Endothelial cell of umbilical vein (primary cell): ENCODE data around the gene CD53.

Experiments
- CTCF ChIP-seq, 2 donors: IDR thresholded peaks; 1 replicate in 1 of 2; 2 replicates in 1 of 2; pipeline ENCODE4 v1.5.1; 2011; ENCODE audit warnings: low read length in 2 of 2, mild to moderate bottlenecking in 2 of 2, moderate library complexity in 2 of 2, control low read depth in 1 of 2, inconsistent platforms in 1 of 2, low read depth in 1 of 2; ENCODE audit not compliant: insufficient read depth in 1 of 2; ENCODE audit errors: extremely low read depth in 1 of 2
- EZH2 ChIP-seq: IDR thresholded peaks from 2 replicates; pipeline ENCODE4 v1.6.1; 2012; ENCODE audit warnings: borderline replicate concordance, low read depth, mild to moderate bottlenecking, moderate library complexity, low read length, inconsistent platforms; ENCODE audit not compliant: severe bottlenecking
- MYC ChIP-seq: IDR thresholded peaks from one replicate; pipeline ENCODE4 v1.6.1; 2011; ENCODE audit warnings: mild to moderate bottlenecking, low read depth, low read length
- POLR2A ChIP-seq: IDR thresholded peaks from 2 replicates; pipeline ENCODE4 v1.6.1; 2012; ENCODE audit warnings: low read depth, mild to moderate bottlenecking, control low read depth, low read length
- POLR2AphosphoS5 ChIP-seq: IDR thresholded peaks from 2 replicates; pipeline ENCODE4 v1.6.1; 2012; ENCODE audit warnings: low read depth, mild to moderate bottlenecking, control low read depth, low read length, moderate library complexity; ENCODE audit not compliant: insufficient read depth
- TF ChIP-seq, protein P1 (sequence below): IDR thresholded peaks from 2 replicates; pipeline ENCODE4 v1.6.1; 2011; ENCODE audit not compliant: insufficient read depth, insufficient read length

DNA sequence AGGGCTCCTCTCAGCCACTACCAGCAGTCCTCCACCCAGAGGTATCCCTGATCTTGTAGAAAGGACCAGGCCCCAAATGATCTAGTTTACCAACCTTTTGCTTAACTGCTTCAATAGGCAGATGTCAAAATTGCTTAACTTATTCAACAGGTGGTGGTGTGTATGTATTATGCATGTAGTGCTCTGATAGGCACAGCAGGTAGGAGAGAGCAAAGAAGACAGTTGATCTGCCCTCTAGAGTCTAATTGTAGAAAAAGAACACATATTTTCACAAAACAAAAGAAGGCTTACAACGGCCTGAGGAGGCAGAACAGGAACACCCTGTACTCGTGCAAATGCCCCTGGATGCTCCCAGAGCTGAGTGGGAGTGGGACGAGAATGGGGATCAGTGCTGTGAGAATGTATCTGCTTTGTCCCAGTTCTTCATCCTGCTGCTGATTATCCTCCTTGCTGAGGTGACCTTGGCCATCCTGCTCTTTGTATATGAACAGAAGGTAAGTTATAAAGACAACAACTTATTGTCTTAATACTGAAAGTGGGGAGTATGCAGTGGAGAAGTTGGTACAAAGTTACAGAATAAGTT, 21.1 kb downstream of the CD53 start:
- no peak for TF ChIP-seq POLR2A
- no peak for TF ChIP-seq CTCF (IDR thresholded peaks at IDR 0.05; ENCODE audit: extremely low read depth in 1 of 2, insufficient read depth in 1 of 2, low read depth in 1 of 2, low read length in 2 of 2)
- TF ChIP-seq POLR2AphosphoS5, result no peak
- no peak for TF ChIP-seq MYC
- TF ChIP-seq, protein P1, sequence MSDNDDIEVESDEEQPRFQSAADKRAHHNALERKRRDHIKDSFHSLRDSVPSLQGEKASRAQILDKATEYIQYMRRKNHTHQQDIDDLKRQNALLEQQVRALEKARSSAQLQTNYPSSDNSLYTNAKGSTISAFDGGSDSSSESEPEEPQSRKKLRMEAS, result no peak
- TF ChIP-seq EZH2, result no peak
